PC-3 (cell line): ENCODE measurements around the gene RIMBP2. TPM values are rescaled to one million over a fixed set of nuclear protein-coding genes. Genes with fewer than 3 reads are reported as not detected.

Source experiments
- ATAC-seq: fragments of 200-7000 bp; cut with Tn5 transposase; 2 replicates; pipeline ENCODE4 v1.9.1; 2020; ENCODE audit warnings: mild to moderate bottlenecking, moderate library complexity
- BruUV-seq: library from RNA; stranded (reverse); fragments of 400-500 nt; replicated peaks from 2 replicates; lab custom pipeline; 2021; lab: Mats Ljungman, UMichigan
- CTCF ChIA-PET: fragments of 300-600 bp; sonication (Branson Sonifier 250); formaldehyde crosslinking; loops from one replicate; lab custom pipeline; 2022; ENCODE audit warnings: antibody characterized with exemption; lab: Charles Lee
- POLR2A ChIA-PET: fragments of 300-600 bp; sonication (Branson Sonifier 250); formaldehyde crosslinking; loops from one replicate; lab custom pipeline; 2022; ENCODE audit warnings: antibody characterized with exemption; ENCODE audit not compliant: unreplicated experiment; lab: Charles Lee
- DNase-seq: peaks from one replicate; pipeline ENCODE4 v3.0.0-alpha.2; 2015
- H2AFZ ChIP-seq: fragments of 300-600 bp; sonication (generic); 2 replicates; pipeline ENCODE4 v1.6.0; 2016; ENCODE audit warnings: antibody characterized with exemption, low read length
- H3F3A ChIP-seq: fragments of 300-600 bp; sonication (generic); one replicate; pipeline ENCODE4 v1.6.0; 2017; ENCODE audit warnings: antibody characterized with exemption, low read length, control low read depth, mild to moderate bottlenecking; ENCODE audit not compliant: unreplicated experiment
- H3K27ac ChIP-seq: fragments of 300-600 bp; sonication (generic); 2 replicates; pipeline ENCODE4 v1.5.1; 2016; ENCODE audit warnings: mild to moderate bottlenecking, low read length
- H3K27me3 ChIP-seq: fragments of 300-600 bp; sonication (generic); 2 replicates; pipeline ENCODE4 v1.6.1; 2016; ENCODE audit warnings: low read length, mixed read lengths
- H3K36me3 ChIP-seq: fragments of 300-600 bp; sonication (generic); 2 replicates; pipeline ENCODE4 v1.6.1; 2016; ENCODE audit warnings: low read depth, mixed run types, low read length, mixed read lengths
- H3K4me1 ChIP-seq: fragments of 300-600 bp; sonication (generic); 2 replicates; pipeline ENCODE4 v1.5.1; 2016; ENCODE audit warnings: low read length; ENCODE audit not compliant: insufficient read depth
- H3K4me2 ChIP-seq: fragments of 300-600 bp; sonication (generic); 2 replicates; pipeline ENCODE4 v1.6.0; 2016; ENCODE audit warnings: low read length
- H3K4me3 ChIP-seq: fragments of 300-600 bp; sonication (generic); 2 replicates; pipeline ENCODE4 v1.5.1; 2016; ENCODE audit warnings: mild to moderate bottlenecking, low read length, mixed read lengths
- H3K79me2 ChIP-seq: fragments of 300-600 bp; sonication (generic); 2 replicates; pipeline ENCODE4 v1.6.1; 2017; ENCODE audit warnings: low read length, mixed read lengths
- H3K9ac ChIP-seq: fragments of 300-600 bp; sonication (generic); 2 replicates; pipeline ENCODE4 v1.6.0; 2016; ENCODE audit warnings: mild to moderate bottlenecking, low read length
- H3K9me2 ChIP-seq: fragments of 300-600 bp; sonication (generic); replicated peaks from 2 replicates; pipeline ENCODE4 v1.6.1; 2016; ENCODE audit warnings: mixed run types, low read length, mixed read lengths
- H3K9me3 ChIP-seq: fragments of 300-600 bp; sonication (generic); 2 replicates; pipeline ENCODE4 v1.6.1; 2016; ENCODE audit warnings: low read length, mixed read lengths
- H4K20me1 ChIP-seq: fragments of 300-600 bp; sonication (generic); 2 replicates; pipeline ENCODE4 v1.6.1; 2016; ENCODE audit warnings: low read length, mixed read lengths
- EZH2 ChIP-seq: fragments of 300-600 bp; sonication (generic); IDR thresholded peaks from one replicate; pipeline ENCODE4 v1.6.1; 2017; ENCODE audit warnings: antibody characterized with exemption, mild to moderate bottlenecking, low read length; ENCODE audit not compliant: unreplicated experiment
- EZH2phosphoT487 ChIP-seq: fragments of 300-600 bp; sonication (generic); IDR thresholded peaks from 2 replicates; pipeline ENCODE4 v1.6.1; 2018; ENCODE audit warnings: mild to moderate bottlenecking, antibody characterized with exemption, low read length, borderline replicate concordance
- intact Hi-C: fragments of 100-400 bp; cut with micrococcal nuclease; formaldehyde crosslinking; loops from 2 replicates; pipeline ENCODE4 v1.9.0; 2023
- total RNA-seq: library from RNA; depleted of rRNA; stranded (reverse); fragments of >200 nt; gene quantifications from 2 replicates; pipeline ENCODE4 v1.2.3, GENCODE V29; 2014
- TF ChIP-seq, protein P1 (sequence below): fragments of 300-600 bp; sonication (generic); conservative IDR thresholded peaks from 2 replicates; pipeline ENCODE4 v1.5.1; 2017; ENCODE audit warnings: antibody characterized with exemption, low read depth, mild to moderate bottlenecking, low read length

Gene RIMBP2
- total RNA-seq, 1 experiment from 2014 or later, result not detected

- H3K27ac ChIP-seq, result no peak overlapping the region
- ChIA-PET CTCF (no interaction called here), POLR2A (no interaction called here)
- H3K36me3 ChIP-seq, result no peaks in the 10 kb centered on the region
- ATAC-seq (no peak), DNase-seq (no peak)
- no peaks in the 10 kb centered on the region for H3K9me3 ChIP-seq
- no peak overlapping the region for H3K4me3 ChIP-seq
- intact Hi-C loops, result no loop called here
- no peaks in the 10 kb centered on the region for H3K4me1 ChIP-seq
- no peaks in the 10 kb centered on the region for H3K79me2 ChIP-seq
- H3F3A ChIP-seq, result no peaks in the 10 kb centered on the region
- H3K9me2 ChIP-seq, result no peaks in the 10 kb centered on the region
- H4K20me1 ChIP-seq, result no peaks in the 10 kb centered on the region
- TF ChIP-seq EZH2, result no peak
- TF ChIP-seq, protein P1, sequence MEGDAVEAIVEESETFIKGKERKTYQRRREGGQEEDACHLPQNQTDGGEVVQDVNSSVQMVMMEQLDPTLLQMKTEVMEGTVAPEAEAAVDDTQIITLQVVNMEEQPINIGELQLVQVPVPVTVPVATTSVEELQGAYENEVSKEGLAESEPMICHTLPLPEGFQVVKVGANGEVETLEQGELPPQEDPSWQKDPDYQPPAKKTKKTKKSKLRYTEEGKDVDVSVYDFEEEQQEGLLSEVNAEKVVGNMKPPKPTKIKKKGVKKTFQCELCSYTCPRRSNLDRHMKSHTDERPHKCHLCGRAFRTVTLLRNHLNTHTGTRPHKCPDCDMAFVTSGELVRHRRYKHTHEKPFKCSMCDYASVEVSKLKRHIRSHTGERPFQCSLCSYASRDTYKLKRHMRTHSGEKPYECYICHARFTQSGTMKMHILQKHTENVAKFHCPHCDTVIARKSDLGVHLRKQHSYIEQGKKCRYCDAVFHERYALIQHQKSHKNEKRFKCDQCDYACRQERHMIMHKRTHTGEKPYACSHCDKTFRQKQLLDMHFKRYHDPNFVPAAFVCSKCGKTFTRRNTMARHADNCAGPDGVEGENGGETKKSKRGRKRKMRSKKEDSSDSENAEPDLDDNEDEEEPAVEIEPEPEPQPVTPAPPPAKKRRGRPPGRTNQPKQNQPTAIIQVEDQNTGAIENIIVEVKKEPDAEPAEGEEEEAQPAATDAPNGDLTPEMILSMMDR, result no peak
- no peak for TF ChIP-seq EZH2phosphoT487
- BruUV-seq, result no TSS peak
- H3K9ac ChIP-seq, result no peak overlapping the region
- no peak overlapping the region for H2AFZ ChIP-seq
- no peaks in the 10 kb centered on the region for H3K27me3 ChIP-seq
- no peak overlapping the region for H3K4me2 ChIP-seq
Measured at GRCh38 chr12:130454296-130454695, 261.8 kb downstream of the RIMBP2 start.

- TF ChIP-seq EZH2 (no peak), EZH2phosphoT487 (no peak)
- TF ChIP-seq, protein P1, result no peak
- Histone ChIP-seq H3K79me2 (no peaks in the 10 kb centered on the region), H3K4me2 (no peak overlapping the region), H3K4me3 (no peak overlapping the region), H3K9me2 (no peaks in the 10 kb centered on the region), H3K27ac (no peak overlapping the region), H3K27me3 (no peaks in the 10 kb centered on the region), H3F3A (no peaks in the 10 kb centered on the region), H3K9me3 (no peaks in the 10 kb centered on the region), H3K36me3 (no peaks in the 10 kb centered on the region), H2AFZ (no peak overlapping the region), H3K9ac (no peak overlapping the region), H4K20me1 (no peaks in the 10 kb centered on the region), H3K4me1 (no peaks in the 10 kb centered on the region)
- BruUV-seq, result no TSS peak
- ChIA-PET CTCF (no interaction called here), POLR2A (no interaction called here)
- DNase-seq (no peak), ATAC-seq (no peak)
- intact Hi-C loops, result no loop called here
Measured at GRCh38 chr12:130452546-130452945, 263.6 kb downstream of the RIMBP2 start.

DNA sequence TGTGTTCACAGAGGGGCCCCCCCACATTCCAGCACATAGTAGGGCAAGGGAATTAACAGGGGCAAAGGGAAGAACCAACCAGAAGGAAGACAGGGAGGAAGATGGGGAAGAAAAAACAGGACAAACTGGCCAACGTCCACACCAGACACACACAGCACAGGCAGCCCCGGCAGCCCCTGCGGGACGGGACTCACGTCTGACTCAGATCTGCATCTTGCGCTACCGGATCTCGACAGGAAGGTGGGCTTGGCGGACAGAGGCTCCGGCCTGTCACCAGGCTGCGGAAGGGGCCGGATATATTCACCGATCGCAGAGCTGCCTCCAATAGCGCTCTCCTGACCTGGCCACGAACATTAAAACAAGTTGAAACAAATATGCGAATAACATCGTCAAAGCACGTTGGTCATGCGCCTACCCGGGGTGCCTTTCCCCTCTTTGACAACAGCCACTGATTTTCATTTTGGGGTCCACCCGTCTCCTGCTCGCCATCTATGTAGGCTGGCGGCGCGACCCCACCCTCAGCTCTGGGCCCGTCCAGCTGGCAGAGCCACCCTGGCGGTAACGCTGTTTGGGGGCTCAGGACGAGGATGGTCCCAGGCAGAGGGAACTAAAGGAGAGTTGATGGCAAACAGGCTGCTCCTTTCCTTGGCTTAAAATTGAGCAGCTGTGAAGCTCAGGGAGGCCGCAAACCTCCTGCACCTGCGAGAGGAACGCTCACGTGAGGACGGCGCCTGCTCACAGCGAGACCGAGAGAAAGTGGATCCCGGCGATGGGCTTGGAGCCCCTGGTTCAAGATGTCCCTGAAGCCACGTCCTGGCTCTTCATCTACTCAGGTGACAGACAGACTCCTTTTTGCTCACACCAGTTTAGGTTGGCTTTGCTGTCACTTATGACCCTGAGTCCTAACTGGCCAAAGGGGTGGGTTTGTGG is 264.8 kb downstream of the RIMBP2 start:
- BruUV-seq, result no TSS peak
- intact Hi-C loops, result no loop called here
- ChIA-PET POLR2A (no interaction called here), CTCF (no interaction called here)
- TF ChIP-seq EZH2, result no peak
- TF ChIP-seq, protein P1, result no peak
- no peak for TF ChIP-seq EZH2phosphoT487
- H3K79me2 ChIP-seq, result no peaks in the 10 kb centered on the region
- H3K4me1 ChIP-seq, result no peaks in the 10 kb centered on the region
- ATAC-seq, result no peak
- no peaks in the 10 kb centered on the region for H3K9me3 ChIP-seq
- H2AFZ ChIP-seq, result no peak overlapping the region
- no peak overlapping the region for H3K4me2 ChIP-seq
- H3K9ac ChIP-seq, result no peak overlapping the region
- DNase-seq, result no peak
- no peaks in the 10 kb centered on the region for H4K20me1 ChIP-seq
- no peak overlapping the region for H3K27ac ChIP-seq
- H3F3A ChIP-seq, result no peaks in the 10 kb centered on the region
- H3K36me3 ChIP-seq, result no peaks in the 10 kb centered on the region
- no peak overlapping the region for H3K4me3 ChIP-seq
- H3K9me2 ChIP-seq, result no peaks in the 10 kb centered on the region
- no peaks in the 10 kb centered on the region for H3K27me3 ChIP-seq
